Lower leg skin (tissue), 4 donors: ENCODE measurements around the gene IDH3B. TPM values are rescaled to one million over a fixed set of nuclear protein-coding genes. Genes with fewer than 3 reads are reported as not detected.
A peak's percentile ranks its signal among the peaks of the same experiment; 100 is the strongest.

Experiments used
- DNase-seq, 2 donors: peaks; one replicate each; pipeline ENCODE4 v3.0.0-alpha.2; 2019; ENCODE audit warnings: low spot score in 2 of 2
- H3K4me3 ChIP-seq: fragments of 200-600 bp; sonication (generic); 2 replicates; pipeline ENCODE4 v1.5.1; 2017; ENCODE audit warnings: mild to moderate bottlenecking, low read depth; ENCODE audit not compliant: poor library complexity, severe bottlenecking
- POLR2A ChIP-seq, 2 donors: fragments of 450-650 bp; IDR thresholded peaks; one replicate each; pipeline ENCODE4 v1.6.1; 2016 to 2017; ENCODE audit warnings: antibody characterized with exemption in 2 of 2, mild to moderate bottlenecking in 1 of 2, moderate library complexity in 1 of 2
- WGBS, 2 donors: methylation state at CpG; one replicate each; pipeline ENCODE4 v1.1.5; 2018; 5-methylcytosine and 5-hydroxymethylcytosine counted together
- intact Hi-C: fragments of 100-400 bp; cut with DNase I; formaldehyde crosslinking; loops from one replicate; pipeline ENCODE4 v1.15.0; 2023; ENCODE audit warnings: low total_unique reads
- total RNA-seq, 4 donors: library from RNA; depleted of rRNA; stranded (reverse); fragments of >200 nt; gene quantifications; one replicate each; pipeline ENCODE4 v1.1.0, GENCODE V29; 2016
- TF ChIP-seq, protein P1 (sequence below), 3 donors: fragments of 450-650 bp; IDR thresholded peaks; one replicate each; pipeline ENCODE4 v1.5.1; 2016; ENCODE audit warnings: antibody characterized with exemption in 3 of 3, mild to moderate bottlenecking in 3 of 3, moderate library complexity in 2 of 3

The IDH3B gene
- total RNA-seq, 4 donors from 2014 or later = 121 to 151 (median 126) TPM

GRCh38 chr20:2692886-2693285, 28.9 kb upstream of the IDH3B start:
- no CpG with 5 or more reads among the region's 64 CpGs for WGBS, 2 donors
- TF ChIP-seq, protein P1, sequence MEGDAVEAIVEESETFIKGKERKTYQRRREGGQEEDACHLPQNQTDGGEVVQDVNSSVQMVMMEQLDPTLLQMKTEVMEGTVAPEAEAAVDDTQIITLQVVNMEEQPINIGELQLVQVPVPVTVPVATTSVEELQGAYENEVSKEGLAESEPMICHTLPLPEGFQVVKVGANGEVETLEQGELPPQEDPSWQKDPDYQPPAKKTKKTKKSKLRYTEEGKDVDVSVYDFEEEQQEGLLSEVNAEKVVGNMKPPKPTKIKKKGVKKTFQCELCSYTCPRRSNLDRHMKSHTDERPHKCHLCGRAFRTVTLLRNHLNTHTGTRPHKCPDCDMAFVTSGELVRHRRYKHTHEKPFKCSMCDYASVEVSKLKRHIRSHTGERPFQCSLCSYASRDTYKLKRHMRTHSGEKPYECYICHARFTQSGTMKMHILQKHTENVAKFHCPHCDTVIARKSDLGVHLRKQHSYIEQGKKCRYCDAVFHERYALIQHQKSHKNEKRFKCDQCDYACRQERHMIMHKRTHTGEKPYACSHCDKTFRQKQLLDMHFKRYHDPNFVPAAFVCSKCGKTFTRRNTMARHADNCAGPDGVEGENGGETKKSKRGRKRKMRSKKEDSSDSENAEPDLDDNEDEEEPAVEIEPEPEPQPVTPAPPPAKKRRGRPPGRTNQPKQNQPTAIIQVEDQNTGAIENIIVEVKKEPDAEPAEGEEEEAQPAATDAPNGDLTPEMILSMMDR (IDR thresholded peaks at IDR 0.05) = no peak
- TF ChIP-seq POLR2A (IDR thresholded peaks at IDR 0.05) = no peak
- H3K4me3 ChIP-seq = no peak overlapping the region
- intact Hi-C loops = no loop called here
- peak in 1 of 2 donors; percentile 49 for DNase-seq

DNA sequence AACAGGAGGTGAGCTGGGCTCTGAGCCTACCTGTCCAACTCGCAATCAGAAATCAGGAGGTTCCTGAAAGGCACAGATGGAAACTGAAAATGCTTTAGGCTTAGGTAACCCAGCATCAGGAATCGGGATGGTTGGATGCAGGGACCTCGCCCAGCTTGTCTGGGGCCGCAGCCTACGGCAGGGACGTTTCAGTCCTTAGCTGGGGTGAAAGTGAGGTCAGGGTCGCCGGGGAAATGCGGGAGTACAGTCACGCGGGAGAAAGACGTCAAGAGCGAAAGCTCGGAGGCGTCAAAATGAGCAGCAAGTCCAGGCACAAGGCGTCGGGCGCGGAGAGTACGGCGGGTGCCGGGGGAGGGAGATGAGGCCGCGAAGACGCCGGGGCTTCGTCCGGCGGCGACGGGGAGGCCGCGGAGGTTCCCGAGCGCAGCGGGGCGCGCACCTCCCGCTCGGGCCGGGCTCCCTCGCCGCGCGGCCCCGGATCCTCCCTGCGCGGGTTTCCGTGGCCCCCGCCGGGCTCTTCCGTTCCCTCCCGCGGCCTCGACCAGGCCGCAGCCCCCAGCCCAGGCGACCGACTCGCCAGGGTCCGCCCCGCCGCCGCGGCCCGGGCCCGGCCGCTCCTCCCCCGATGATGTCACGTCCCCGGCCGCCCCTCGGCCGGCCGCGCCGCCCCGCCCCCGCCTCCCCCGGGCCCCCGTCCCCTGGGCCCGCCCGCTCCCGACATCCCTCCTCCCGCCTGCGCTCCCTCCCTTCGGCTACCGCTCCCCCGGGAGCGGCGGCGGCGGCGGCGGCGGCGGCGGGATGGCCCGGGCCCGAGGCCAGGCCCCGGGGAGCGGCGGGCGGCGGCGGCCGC, 28.2 kb upstream of the IDH3B start, which contains the start of gene EBF4:
Gene EBF4 (plus strand): TSS at position 745 of the 850 bp plus-strand sequence. CDS start 866 bp downstream, outside the sequence.
- intact Hi-C loops = no loop called here
- DNase-seq = peak in 1 of 2 donors; percentile 90
- 7 to 10% methylated on average over 24 to 40 of the region's 106 CpGs for WGBS, 2 donors
- H3K4me3 ChIP-seq = no peak within 1 kb of the TSS
- TF ChIP-seq, protein P1 (IDR thresholded peaks at IDR 0.05) = no peak
- no peak for TF ChIP-seq POLR2A (IDR thresholded peaks at IDR 0.05)

DNA sequence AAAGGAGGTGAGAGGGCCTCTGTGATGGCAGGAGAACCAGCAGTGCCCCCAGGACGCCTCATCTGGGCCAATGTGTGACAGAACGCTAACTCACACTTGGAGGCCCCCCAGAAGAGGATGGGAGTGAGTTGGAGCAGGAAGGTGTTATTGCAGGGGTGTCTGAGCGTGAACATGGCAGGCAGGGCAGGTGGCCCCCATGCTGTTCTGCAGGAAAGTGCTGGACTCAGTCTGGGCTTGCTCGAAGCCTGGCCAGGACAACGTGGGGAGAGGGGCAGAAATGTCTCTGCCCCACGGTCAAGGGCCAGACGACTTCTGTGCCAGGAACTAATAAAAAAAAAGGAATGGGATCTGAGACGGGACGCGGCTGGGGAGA, 27.6 kb upstream of the IDH3B start:
- WGBS, 2 donors = 69 to 70% methylated on average over 10 of the region's 10 CpGs
- no peak overlapping the region for H3K4me3 ChIP-seq
- intact Hi-C loops = no loop called here
- peak in 1 of 2 donors; percentile 79 for DNase-seq
- TF ChIP-seq, protein P1 (IDR thresholded peaks at IDR 0.05) = no peak
- no peak for TF ChIP-seq POLR2A (IDR thresholded peaks at IDR 0.05)

GRCh38 chr20:2691127-2691526, 27.1 kb upstream of the IDH3B start:
- TF ChIP-seq, protein P1 (IDR thresholded peaks at IDR 0.05) = no peak
- TF ChIP-seq POLR2A (IDR thresholded peaks at IDR 0.05) = no peak
- DNase-seq = peak in 1 of 2 donors; percentile 80
- intact Hi-C loops = no loop called here
- WGBS, 2 donors = 74 to 78% methylated on average over 8 of the region's 8 CpGs
- H3K4me3 ChIP-seq = no peak overlapping the region

GRCh38 chr20:2690718-2691117, 26.7 kb upstream of the IDH3B start:
- TF ChIP-seq, protein P1 (IDR thresholded peaks at IDR 0.05) = no peak
- no peak for TF ChIP-seq POLR2A (IDR thresholded peaks at IDR 0.05)
- intact Hi-C loops = no loop called here
- H3K4me3 ChIP-seq = no peak overlapping the region
- 76 to 85% methylated on average over 6 of the region's 6 CpGs for WGBS, 2 donors
- peak in 1 of 2 donors; percentile 74 for DNase-seq
